DOHH2 (cell line): Measurements from ENCODE around the gene ZNF385C.

Experiments used
- H3F3A ChIP-seq: fragments of 200-600 bp; sonication (generic), shearing (Covaris generic); 2 replicates; pipeline ENCODE4 v1.6.0; 2016; ENCODE audit warnings: antibody characterized with exemption, mild to moderate bottlenecking; ENCODE audit not compliant: control insufficient read depth, insufficient read depth
- H3K27ac ChIP-seq: fragments of 200-600 bp; sonication (generic); 2 replicates; pipeline ENCODE4 v1.5.1; 2014; ENCODE audit warnings: low read depth, mild to moderate bottlenecking, low read length, moderate library complexity
- H3K27me3 ChIP-seq: fragments of 200-600 bp; sonication (generic); 2 replicates; pipeline ENCODE4 v1.6.1; 2014; ENCODE audit warnings: mild to moderate bottlenecking, low read length, mixed read lengths; ENCODE audit not compliant: control insufficient read depth
- H3K36me3 ChIP-seq: fragments of 200-600 bp; sonication (generic); 2 replicates; pipeline ENCODE4 v1.6.1; 2014; ENCODE audit warnings: mild to moderate bottlenecking, low read length, moderate library complexity, mixed read lengths; ENCODE audit not compliant: control insufficient read depth
- H3K4me1 ChIP-seq: fragments of 200-600 bp; sonication (generic); 2 replicates; pipeline ENCODE4 v1.6.1; 2014; ENCODE audit warnings: mild to moderate bottlenecking, low read length, mixed read lengths; ENCODE audit not compliant: control insufficient read depth
- H3K4me2 ChIP-seq: fragments of 200-600 bp; sonication (generic); 2 replicates; pipeline ENCODE4 v1.6.0; 2014; ENCODE audit warnings: mild to moderate bottlenecking, low read length, moderate library complexity
- H3K4me3 ChIP-seq: fragments of 200-600 bp; sonication (generic); 2 replicates; pipeline ENCODE4 v1.5.1; 2014; ENCODE audit warnings: mild to moderate bottlenecking, low read length, mixed read lengths
- H3K79me2 ChIP-seq: fragments of 200-600 bp; sonication (generic); 2 replicates; pipeline ENCODE4 v1.6.1; 2014; ENCODE audit warnings: mild to moderate bottlenecking, low read length, mixed read lengths; ENCODE audit not compliant: control insufficient read depth
- H3K9me2 ChIP-seq: fragments of 200-600 bp; sonication (generic); replicated peaks from 2 replicates; pipeline ENCODE4 v1.6.1; 2014; ENCODE audit warnings: mild to moderate bottlenecking, low read length, mixed read lengths; ENCODE audit not compliant: control insufficient read depth
- H3K9me3 ChIP-seq: fragments of 200-600 bp; sonication (generic); 2 replicates; pipeline ENCODE4 v1.6.1; 2014; ENCODE audit warnings: antibody characterized with exemption, low read length, mixed read lengths; ENCODE audit not compliant: control insufficient read depth, insufficient read depth
- H4K20me1 ChIP-seq: fragments of 200-600 bp; sonication (generic); 2 replicates; pipeline ENCODE4 v1.6.0; 2014; ENCODE audit warnings: low read depth, mild to moderate bottlenecking, antibody characterized with exemption, low read length, moderate library complexity; ENCODE audit not compliant: control insufficient read depth, insufficient read depth
- CTCF ChIP-seq: fragments of 200-600 bp; sonication (generic); IDR thresholded peaks from one replicate; pipeline ENCODE4 v1.5.1; 2014; ENCODE audit warnings: antibody characterized with exemption, mild to moderate bottlenecking, low read depth, low read length; ENCODE audit not compliant: poor library complexity, severe bottlenecking
- EZH2phosphoT487 ChIP-seq: fragments of 200-600 bp; sonication (generic); IDR thresholded peaks from 2 replicates; pipeline ENCODE4 v1.6.1; 2017; ENCODE audit warnings: borderline replicate concordance, mild to moderate bottlenecking, antibody characterized with exemption, low read length, moderate library complexity, mixed read lengths

The ZNF385C gene

GRCh38 chr17:42106009-42106408 is 7.7 kb upstream of the ZNF385C start:
- Histone ChIP-seq H3K27me3 (no peaks in the 10 kb centered on the region), H3K9me2 (no peaks in the 10 kb centered on the region), H3K4me2 (no peak overlapping the region), H3K9me3 (no peaks in the 10 kb centered on the region), H3K4me3 (no peak overlapping the region), H3K79me2 (no peaks in the 10 kb centered on the region), H4K20me1 (no peaks in the 10 kb centered on the region), H3F3A (no peaks in the 10 kb centered on the region), H3K4me1 (peaks cover 13% of the 10 kb centered on the region), H3K27ac (no peak overlapping the region), H3K36me3 (no peaks in the 10 kb centered on the region)
- TF ChIP-seq CTCF (no peak), EZH2phosphoT487 (no peak)

- no peaks in the 10 kb centered on the region for H3K9me2 ChIP-seq
- TF ChIP-seq EZH2phosphoT487, result no peak
- no peak for TF ChIP-seq CTCF
These were observed 6.0 kb upstream of the ZNF385C start for GRCh38 chr17:42104264-42104663.

GRCh38 chr17:42103221-42103954 is 5.1 kb upstream of the ZNF385C start:
- Histone ChIP-seq H3K4me3 (no peak overlapping the region), H3K9me2 (no peaks in the 10 kb centered on the region), H3K4me2 (no peak overlapping the region), H3F3A (no peaks in the 10 kb centered on the region), H3K79me2 (no peaks in the 10 kb centered on the region), H3K27me3 (no peaks in the 10 kb centered on the region), H4K20me1 (no peaks in the 10 kb centered on the region), H3K4me1 (peaks cover 13% of the 10 kb centered on the region), H3K27ac (no peak overlapping the region), H3K36me3 (no peaks in the 10 kb centered on the region), H3K9me3 (no peaks in the 10 kb centered on the region)
- TF ChIP-seq CTCF (no peak), EZH2phosphoT487 (no peak)

More at GRCh38 chr17:42104264-42104663, 6.0 kb upstream of the ZNF385C start:
- Histone ChIP-seq H3K27ac (no peak overlapping the region), H3K4me1 (peaks cover 13% of the 10 kb centered on the region), H3K27me3 (no peaks in the 10 kb centered on the region), H3K36me3 (no peaks in the 10 kb centered on the region), H3K9me3 (no peaks in the 10 kb centered on the region), H3K79me2 (no peaks in the 10 kb centered on the region), H3K4me3 (no peak overlapping the region), H3F3A (no peaks in the 10 kb centered on the region), H3K4me2 (no peak overlapping the region), H4K20me1 (no peaks in the 10 kb centered on the region)
